AG10803 (cell line): ENCODE data around the gene P2RX5.

Experiments
- DNase-seq: peaks from one replicate; pipeline ENCODE4 v3.0.0; 2010; ENCODE audit warnings: low read depth
- H3K4me3 ChIP-seq: 2 replicates; pipeline ENCODE4 v1.5.1; 2011; ENCODE audit warnings: mild to moderate bottlenecking, low read length, control low read depth
- TF ChIP-seq, protein P1 (sequence below): conservative IDR thresholded peaks from 2 replicates; pipeline ENCODE4 v1.5.1; 2011; ENCODE audit warnings: mild to moderate bottlenecking, low read length, control low read depth, inconsistent platforms

P2RX5 gene

DNA sequence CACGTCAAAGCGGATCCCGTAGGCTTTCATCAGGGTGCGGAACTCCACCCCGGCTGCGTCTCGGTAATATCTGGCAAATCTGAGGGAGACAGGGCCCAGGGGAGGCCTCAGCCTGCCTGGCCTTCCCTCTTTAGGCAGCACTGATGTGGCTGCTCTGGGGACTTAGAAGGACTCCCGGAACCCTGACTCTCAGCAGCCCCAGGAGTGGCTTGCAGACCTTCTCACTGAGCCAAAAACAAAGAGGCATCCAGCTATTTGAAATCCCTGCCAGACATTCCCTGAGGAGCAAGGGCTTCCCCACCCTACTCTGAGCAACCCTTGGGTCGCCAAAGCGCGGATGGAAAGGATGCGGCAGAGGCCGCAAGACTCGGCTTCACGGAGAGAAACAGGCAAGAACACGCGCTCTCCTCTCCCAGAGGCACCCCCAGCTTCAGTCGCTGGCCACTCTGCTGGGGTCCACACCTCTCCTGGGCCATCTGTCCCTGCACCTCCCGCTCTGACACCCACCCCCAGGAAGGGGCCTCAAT lies 7.9 kb downstream of the P2RX5 start:
- TF ChIP-seq, protein P1, sequence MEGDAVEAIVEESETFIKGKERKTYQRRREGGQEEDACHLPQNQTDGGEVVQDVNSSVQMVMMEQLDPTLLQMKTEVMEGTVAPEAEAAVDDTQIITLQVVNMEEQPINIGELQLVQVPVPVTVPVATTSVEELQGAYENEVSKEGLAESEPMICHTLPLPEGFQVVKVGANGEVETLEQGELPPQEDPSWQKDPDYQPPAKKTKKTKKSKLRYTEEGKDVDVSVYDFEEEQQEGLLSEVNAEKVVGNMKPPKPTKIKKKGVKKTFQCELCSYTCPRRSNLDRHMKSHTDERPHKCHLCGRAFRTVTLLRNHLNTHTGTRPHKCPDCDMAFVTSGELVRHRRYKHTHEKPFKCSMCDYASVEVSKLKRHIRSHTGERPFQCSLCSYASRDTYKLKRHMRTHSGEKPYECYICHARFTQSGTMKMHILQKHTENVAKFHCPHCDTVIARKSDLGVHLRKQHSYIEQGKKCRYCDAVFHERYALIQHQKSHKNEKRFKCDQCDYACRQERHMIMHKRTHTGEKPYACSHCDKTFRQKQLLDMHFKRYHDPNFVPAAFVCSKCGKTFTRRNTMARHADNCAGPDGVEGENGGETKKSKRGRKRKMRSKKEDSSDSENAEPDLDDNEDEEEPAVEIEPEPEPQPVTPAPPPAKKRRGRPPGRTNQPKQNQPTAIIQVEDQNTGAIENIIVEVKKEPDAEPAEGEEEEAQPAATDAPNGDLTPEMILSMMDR, result no peak
- H3K4me3 ChIP-seq, result no peak overlapping the region
- DNase-seq, result no peak

DNA sequence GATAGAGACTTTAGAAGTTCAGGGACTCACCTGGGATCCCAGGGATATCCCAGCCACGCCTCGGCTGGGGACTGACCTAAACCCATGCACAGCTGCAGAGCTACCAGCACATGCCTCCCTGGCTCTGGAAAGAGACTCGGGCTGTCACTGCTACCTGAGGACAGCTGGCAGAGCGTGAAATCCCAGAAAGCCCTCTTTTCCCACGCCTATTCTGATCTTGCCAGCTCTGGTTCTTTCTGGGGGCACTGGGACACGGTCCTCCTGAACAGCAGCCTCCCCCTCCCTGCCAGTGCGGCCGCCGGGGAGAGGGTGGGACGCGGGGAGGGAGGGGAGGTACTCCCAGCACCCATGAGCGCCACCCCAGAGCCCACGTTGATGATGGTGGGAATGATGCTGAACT lies 10.8 kb downstream of the P2RX5 start:
- DNase-seq, result no peak
- TF ChIP-seq, protein P1, result no peak
- H3K4me3 ChIP-seq, result no peak overlapping the region

DNA sequence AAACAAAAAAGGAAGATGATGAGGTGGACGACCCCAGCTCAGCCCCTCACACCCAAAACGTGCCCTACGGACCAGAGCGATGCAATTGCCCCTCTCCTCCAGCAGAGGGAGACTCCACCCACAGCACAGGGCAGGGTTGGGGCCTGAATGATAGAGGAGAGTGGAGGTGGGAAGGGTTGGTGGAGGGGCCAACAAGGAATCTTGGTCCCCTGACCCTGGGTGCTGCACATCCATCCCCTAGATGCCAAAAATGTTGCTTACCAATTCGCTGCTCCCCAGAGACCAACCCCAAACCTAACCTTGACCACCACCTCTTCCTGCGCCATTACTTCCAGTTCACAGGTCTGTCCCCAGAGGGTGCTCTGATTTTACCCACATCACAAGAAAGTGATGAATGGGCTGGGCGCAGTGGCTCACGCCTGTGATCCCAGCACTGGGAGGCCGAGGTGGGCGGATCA lies 12.9 kb downstream of the P2RX5 start:
- no peak for DNase-seq
- no peak overlapping the region for H3K4me3 ChIP-seq
- TF ChIP-seq, protein P1, result peak; percentile 92

DNA sequence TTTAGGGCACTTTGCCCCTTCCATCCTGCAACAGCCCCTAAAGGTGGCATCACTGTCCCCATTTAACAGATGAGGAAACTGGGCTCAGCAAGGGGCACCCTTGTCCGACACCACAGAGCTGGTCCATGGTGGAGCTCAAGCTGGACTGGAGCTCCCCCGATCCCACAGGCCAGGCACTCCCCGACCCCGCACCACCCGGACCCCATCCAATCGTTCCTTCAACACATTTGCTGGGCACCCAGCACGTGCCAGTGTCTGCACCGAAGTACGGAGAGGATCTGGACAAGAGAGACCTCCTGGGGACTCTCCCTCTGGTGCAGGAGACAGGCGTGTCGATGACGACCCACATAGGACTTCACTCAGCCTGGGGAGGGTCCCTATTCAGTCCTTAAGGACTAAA lies 13.9 kb downstream of the P2RX5 start:
- TF ChIP-seq, protein P1, result no peak
- H3K4me3 ChIP-seq, result no peak overlapping the region
- no peak for DNase-seq

- DNase-seq, result no peak
- TF ChIP-seq, protein P1, result no peak
- no peak overlapping the region for H3K4me3 ChIP-seq
Measured at GRCh38 chr17:3681565-3681964, 14.4 kb downstream of the P2RX5 start.

GRCh38 chr17:3681057-3681456 lies 14.9 kb downstream of the P2RX5 start:
- no peak for DNase-seq
- TF ChIP-seq, protein P1, result no peak
- no peak overlapping the region for H3K4me3 ChIP-seq

DNA sequence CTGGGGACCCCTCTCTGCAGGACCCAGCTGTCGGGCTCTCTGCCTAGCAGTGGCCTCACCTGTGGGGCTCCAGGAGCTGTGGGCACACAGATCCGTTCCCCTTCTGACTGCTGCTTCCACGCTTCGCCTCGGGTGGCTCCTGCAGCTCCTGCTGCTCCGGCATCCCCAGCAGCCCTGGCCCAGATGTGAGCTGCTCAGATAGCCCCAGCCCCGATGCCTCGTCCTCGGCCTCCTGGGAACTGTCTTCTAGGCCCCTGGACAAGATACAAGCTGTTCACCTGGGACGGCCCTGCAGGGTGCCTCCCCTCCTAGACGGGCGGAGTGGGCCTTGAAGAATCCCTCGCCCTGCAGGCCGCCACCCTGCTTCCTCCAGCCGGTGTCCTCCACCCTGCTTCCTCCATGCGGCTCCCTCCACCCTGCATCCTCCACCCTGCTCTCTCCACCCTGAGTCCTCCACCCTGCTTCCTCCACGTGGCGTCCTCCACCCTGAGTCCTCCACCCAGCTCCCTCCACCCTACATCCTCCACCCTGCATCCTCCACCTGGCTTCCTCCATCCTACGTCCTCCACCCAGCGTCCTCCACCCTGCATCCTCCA lies 16.3 kb downstream of the P2RX5 start:
- H3K4me3 ChIP-seq, result no peak overlapping the region
- TF ChIP-seq, protein P1, result no peak
- DNase-seq, result no peak
